ENCODE data around the gene PCNA. TPM values are rescaled to one million over a fixed set of nuclear protein-coding genes. Genes with fewer than 3 reads are reported as not detected.

PCNA gene
- total RNA-seq, 1 experiment from 2014 or later, result 274 TPM

DNA sequence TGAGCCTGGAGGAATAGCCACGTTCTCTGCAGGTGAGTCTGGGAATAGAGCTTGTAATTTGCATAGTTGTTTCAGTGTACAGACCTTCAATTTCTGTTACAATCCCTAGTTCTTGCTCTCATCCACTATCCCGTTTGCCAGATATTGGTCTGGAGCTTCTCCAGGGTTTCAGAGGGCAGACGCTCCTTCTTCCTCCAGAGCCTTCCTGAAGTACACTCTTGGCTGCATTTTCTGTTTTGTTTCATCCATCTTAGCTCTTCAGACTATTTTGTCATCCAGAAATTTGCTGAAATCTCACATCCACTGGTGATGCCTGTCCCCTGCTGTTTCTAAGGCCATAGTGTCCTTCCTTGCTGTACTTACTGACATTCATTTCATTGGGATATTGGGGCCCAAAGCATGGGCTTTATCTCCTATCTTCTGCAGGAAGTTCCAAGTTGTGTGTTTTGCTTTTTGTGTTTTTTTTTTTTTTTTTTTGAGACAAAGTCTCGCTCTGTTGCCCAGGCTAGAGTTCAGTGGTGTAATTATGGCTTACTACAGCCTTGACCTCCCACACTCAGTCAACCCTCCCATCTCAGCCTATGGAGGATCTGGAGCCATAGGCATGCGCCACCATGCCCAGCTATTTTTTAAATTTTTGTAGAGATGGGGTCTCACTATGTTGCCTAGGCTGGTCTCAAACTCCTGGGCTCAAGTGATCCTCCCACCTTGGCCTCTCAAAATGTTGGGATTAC is 25.8 kb upstream of the PCNA start:
- Histone ChIP-seq H2BK12ac (ENCODE audit: insufficient read length, low read depth, low read length) (no peak overlapping the region), H3K9me3 (ENCODE audit: control insufficient read depth, low read depth, low read length) (no peaks in the 10 kb centered on the region), H3K56ac (ENCODE audit: insufficient read length, low read depth, low read length) (no peak overlapping the region), H3K79me2 (ENCODE audit: insufficient read depth, low read length) (no peaks in the 10 kb centered on the region; the same call in 1 of the 2 replicates), H2BK15ac (ENCODE audit: low read depth, low read length) (no peak overlapping the region), H3K79me1 (ENCODE audit: insufficient read depth, low read depth, low read length, poor library complexity, severe bottlenecking) (peaks cover 8% of the 10 kb centered on the region), H3K4ac (ENCODE audit: low read depth, low read length) (no peak overlapping the region), H4K5ac (ENCODE audit: insufficient read length, low read depth, low read length) (no peak overlapping the region), H3K4me1 (ENCODE audit: insufficient read depth, low read length) (no peaks in the 10 kb centered on the region), H4K20me1 (ENCODE audit: control insufficient read depth, insufficient read depth, insufficient read length) (no peaks in the 10 kb centered on the region), H3K27ac (ENCODE audit: insufficient read length, low read depth, low read length) (no peak overlapping the region), H2BK120ac (ENCODE audit: low read depth, low read length, poor library complexity, severe bottlenecking) (no peak overlapping the region), H4K91ac (ENCODE audit: insufficient read length, low read depth, low read length) (no peak overlapping the region), H2AFZ (ENCODE audit: low read length) (no peak overlapping the region), H3K23ac (ENCODE audit: insufficient read length, low read depth, low read length) (no peak overlapping the region), H3T11ph (ENCODE audit: low read length) (no peak overlapping the region), H3K23me2 (ENCODE audit: insufficient read length, low read depth, low read length, poor library complexity, severe bottlenecking) (no peaks in the 10 kb centered on the region), H2BK5ac (ENCODE audit: insufficient read length, low read length) (no peak overlapping the region), H3K9ac (ENCODE audit: extremely low read depth, insufficient read length, low read length) (no peak overlapping the region), H2BK20ac (ENCODE audit: low read depth, low read length, poor library complexity, severe bottlenecking) (no peak overlapping the region), H3K4me2 (ENCODE audit: insufficient read depth, insufficient read length, low read length) (no peak overlapping the region), H3K18ac (ENCODE audit: insufficient read length, low read depth, low read length) (no peak overlapping the region), H2AK5ac (ENCODE audit: insufficient read length, low read length) (no peak overlapping the region), H4K8ac (replicated peaks; ENCODE audit: insufficient read length, low read depth, low read length) (no peak overlapping the region), H3K14ac (ENCODE audit: insufficient read depth, low read length) (no peak overlapping the region), H3K27me3 (ENCODE audit: insufficient read depth, low read length) (no peaks in the 10 kb centered on the region)
- Mint-ChIP-seq H3K4me3 (no peak overlapping the region), H3K27me3 (ENCODE audit: low read depth) (no peaks in the 10 kb centered on the region), H3K27ac (no peak overlapping the region), H3K9me3 (no peaks in the 10 kb centered on the region), H3K36me3 (ENCODE audit: insufficient read depth in 1 of 3, low read depth in 3 of 3) (no peaks in the 10 kb centered on the region; a peak in 2 of 7 replicates), H3K4me1 (peaks cover 9 to 12% of the 10 kb centered on the region in 2 experiments)
- TF ChIP-seq, protein P1, sequence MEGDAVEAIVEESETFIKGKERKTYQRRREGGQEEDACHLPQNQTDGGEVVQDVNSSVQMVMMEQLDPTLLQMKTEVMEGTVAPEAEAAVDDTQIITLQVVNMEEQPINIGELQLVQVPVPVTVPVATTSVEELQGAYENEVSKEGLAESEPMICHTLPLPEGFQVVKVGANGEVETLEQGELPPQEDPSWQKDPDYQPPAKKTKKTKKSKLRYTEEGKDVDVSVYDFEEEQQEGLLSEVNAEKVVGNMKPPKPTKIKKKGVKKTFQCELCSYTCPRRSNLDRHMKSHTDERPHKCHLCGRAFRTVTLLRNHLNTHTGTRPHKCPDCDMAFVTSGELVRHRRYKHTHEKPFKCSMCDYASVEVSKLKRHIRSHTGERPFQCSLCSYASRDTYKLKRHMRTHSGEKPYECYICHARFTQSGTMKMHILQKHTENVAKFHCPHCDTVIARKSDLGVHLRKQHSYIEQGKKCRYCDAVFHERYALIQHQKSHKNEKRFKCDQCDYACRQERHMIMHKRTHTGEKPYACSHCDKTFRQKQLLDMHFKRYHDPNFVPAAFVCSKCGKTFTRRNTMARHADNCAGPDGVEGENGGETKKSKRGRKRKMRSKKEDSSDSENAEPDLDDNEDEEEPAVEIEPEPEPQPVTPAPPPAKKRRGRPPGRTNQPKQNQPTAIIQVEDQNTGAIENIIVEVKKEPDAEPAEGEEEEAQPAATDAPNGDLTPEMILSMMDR (conservative IDR thresholded peaks at IDR 0.05), result no peak
- WGBS (ENCODE audit: extremely low coverage, insufficient read length, low lambda C conversion rate), result no CpG with 5 or more reads among the region's 5 CpGs
- no peak for DNase-seq

Data from H9 (cell line).